ENCODE results near the gene ATP10B. TPM values are rescaled to one million over a fixed set of nuclear protein-coding genes. Genes with fewer than 3 reads are reported as not detected.

ATP10B gene
- total RNA-seq, 6 experiments from 2014 or later = not detected

DNA sequence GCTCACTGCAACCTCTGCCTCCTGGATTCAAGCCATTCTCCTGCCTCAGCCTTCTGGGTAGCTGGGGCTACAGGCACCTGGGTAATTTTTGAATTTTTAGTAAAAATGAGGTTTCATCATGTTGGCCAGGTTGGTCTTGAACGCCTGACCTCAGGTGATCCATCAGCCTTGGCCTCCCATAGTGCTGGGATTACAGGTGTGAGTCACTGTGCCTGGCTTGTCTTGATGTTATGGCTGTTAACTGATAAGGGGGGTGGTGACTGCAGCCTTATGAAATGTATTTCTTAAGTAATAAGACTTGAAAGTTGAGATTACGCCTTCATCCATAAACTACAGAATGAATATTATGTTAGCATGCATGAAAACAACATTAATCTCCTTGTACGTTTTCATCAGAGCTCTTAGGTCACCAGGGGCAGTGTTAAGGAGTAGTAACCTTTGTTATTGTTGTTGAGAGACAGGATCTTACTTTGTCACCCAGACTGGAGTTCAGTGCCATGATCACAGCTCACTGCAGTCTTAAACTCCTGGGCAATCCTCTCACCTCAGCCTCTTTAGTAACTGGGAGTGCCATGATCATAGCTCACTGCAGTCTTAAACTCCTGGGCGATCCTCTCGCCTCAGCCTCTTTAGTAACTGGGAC, 148.3 kb downstream of the ATP10B start:
- Mint-ChIP-seq H3K4me3 (no peak overlapping the region), H3K9me3 (peaks cover 18% of the 10 kb centered on the region), H3K27me3 (ENCODE audit: insufficient read depth) (no peaks in the 10 kb centered on the region), H3K4me1 (ENCODE audit: low read depth) (no peaks in the 10 kb centered on the region), H3K27ac (no peak overlapping the region), H3K36me3 (ENCODE audit: low read depth) (no peaks in the 10 kb centered on the region)
- TF ChIP-seq, protein P1, sequence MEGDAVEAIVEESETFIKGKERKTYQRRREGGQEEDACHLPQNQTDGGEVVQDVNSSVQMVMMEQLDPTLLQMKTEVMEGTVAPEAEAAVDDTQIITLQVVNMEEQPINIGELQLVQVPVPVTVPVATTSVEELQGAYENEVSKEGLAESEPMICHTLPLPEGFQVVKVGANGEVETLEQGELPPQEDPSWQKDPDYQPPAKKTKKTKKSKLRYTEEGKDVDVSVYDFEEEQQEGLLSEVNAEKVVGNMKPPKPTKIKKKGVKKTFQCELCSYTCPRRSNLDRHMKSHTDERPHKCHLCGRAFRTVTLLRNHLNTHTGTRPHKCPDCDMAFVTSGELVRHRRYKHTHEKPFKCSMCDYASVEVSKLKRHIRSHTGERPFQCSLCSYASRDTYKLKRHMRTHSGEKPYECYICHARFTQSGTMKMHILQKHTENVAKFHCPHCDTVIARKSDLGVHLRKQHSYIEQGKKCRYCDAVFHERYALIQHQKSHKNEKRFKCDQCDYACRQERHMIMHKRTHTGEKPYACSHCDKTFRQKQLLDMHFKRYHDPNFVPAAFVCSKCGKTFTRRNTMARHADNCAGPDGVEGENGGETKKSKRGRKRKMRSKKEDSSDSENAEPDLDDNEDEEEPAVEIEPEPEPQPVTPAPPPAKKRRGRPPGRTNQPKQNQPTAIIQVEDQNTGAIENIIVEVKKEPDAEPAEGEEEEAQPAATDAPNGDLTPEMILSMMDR (IDR thresholded peaks at IDR 0.05) = no peak
- DNase-seq = no peak

DNA sequence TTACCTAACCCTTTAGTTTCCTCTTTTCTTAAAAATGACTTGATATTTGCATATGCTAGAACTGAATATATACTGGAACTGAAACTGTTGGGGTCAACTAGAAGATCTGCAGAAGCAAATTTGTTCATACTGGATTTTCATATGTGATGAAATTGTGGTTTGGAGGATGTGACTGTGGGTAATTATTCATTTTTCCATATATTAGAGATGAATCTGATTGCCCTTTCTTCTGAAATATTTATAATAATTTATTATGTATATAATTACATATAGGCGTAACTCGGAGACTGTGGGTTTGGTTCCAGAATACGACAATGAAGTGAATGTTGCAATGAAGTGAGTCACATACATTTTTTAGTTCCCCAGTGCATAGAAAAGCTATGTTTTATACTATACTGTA, 149.1 kb downstream of the ATP10B start:
- no peaks in the 10 kb centered on the region for H3K36me3 Mint-ChIP-seq (ENCODE audit: low read depth)
- no peaks in the 10 kb centered on the region for H3K4me1 Mint-ChIP-seq (ENCODE audit: low read depth)
- no peaks in the 10 kb centered on the region for H3K27me3 Mint-ChIP-seq (ENCODE audit: insufficient read depth)
- no peak overlapping the region for H3K4me3 Mint-ChIP-seq
- no peak for DNase-seq
- H3K27ac Mint-ChIP-seq = no peak overlapping the region
- TF ChIP-seq, protein P1 (IDR thresholded peaks at IDR 0.05) = no peak
- peaks cover 19% of the 10 kb centered on the region for H3K9me3 Mint-ChIP-seq

DNA sequence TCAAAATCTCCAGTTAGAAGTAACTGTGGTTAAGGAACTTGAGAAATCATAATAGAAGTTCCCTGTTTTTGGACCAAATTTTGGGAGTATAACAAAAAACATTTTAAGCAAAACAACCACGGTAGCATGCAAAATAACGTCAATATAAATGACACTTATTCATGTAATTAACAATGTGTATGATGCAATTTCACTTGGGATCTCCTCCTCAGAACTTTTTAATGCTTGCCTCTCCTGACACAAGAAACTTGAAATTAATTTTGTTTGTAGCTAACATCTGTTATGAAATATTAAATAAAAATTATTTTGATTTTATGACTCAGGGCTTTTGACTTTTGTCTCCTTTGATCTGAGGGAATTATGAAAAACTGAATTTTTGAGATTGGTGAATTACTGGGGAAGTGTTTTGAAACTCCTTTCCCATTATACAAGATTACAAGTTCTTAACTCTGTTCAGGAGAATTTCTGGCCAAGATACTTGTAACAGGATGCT, 149.7 kb downstream of the ATP10B start:
- H3K27ac Mint-ChIP-seq = no peak overlapping the region
- H3K4me1 Mint-ChIP-seq (ENCODE audit: low read depth) = no peaks in the 10 kb centered on the region
- TF ChIP-seq, protein P1 (IDR thresholded peaks at IDR 0.05) = no peak
- no peak overlapping the region for H3K4me3 Mint-ChIP-seq
- no peaks in the 10 kb centered on the region for H3K36me3 Mint-ChIP-seq (ENCODE audit: low read depth)
- H3K27me3 Mint-ChIP-seq (ENCODE audit: insufficient read depth) = no peaks in the 10 kb centered on the region
- peaks cover 19% of the 10 kb centered on the region for H3K9me3 Mint-ChIP-seq
- DNase-seq = no peak

DNA sequence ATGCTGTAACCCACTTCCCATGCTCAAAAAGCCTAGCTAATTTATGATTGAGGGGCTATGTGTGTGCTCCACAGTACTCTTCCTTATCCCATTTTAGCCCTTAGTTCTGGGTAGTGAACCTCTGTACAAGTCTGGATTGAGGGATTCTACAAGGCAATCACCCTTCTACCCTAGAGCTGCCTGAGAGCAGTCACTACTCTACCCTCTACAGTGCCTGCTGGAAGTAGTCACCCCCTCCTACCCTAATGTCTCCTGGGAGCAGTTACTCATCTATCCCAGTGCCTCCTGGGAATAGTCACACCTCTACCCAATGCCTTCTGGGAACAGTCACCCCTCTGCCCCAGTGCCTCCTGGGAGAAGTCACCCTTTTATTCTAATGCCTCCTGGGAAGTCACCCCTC, 150.6 kb downstream of the ATP10B start:
- H3K4me1 Mint-ChIP-seq (ENCODE audit: low read depth) = no peaks in the 10 kb centered on the region

DNA sequence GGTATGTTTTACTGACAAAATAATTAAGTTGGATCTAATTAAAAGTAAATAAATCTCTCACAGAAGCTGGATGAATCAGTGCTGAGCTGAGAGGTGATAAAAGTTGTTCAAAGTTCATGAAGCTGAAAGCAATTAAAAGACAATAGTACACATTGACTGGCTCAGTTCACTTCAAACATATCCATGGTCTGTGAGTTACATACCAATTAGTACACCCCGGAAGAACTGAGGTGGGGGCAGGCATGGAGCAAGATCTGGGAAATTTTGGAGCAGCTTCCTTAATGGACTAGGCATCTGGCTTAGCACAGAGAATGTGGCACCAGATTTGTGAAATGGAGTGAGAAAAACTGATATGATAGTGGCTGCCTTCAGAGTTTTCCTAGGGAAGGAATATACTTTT, 152.7 kb downstream of the ATP10B start:
- Mint-ChIP-seq H3K4me1 (ENCODE audit: low read depth) (no peaks in the 10 kb centered on the region), H3K27ac (no peak overlapping the region), H3K9me3 (peaks cover 12% of the 10 kb centered on the region; the same call in 1 of the 2 replicates), H3K27me3 (ENCODE audit: insufficient read depth) (no peaks in the 10 kb centered on the region), H3K36me3 (ENCODE audit: low read depth) (no peaks in the 10 kb centered on the region), H3K4me3 (no peak overlapping the region)
- no peak for DNase-seq
- TF ChIP-seq, protein P1 (IDR thresholded peaks at IDR 0.05) = no peak

More for the DNA sequence above, 150.6 kb downstream of the ATP10B start:
- Mint-ChIP-seq H3K27ac (no peak overlapping the region), H3K9me3 (peaks cover 22% of the 10 kb centered on the region), H3K27me3 (ENCODE audit: insufficient read depth) (no peaks in the 10 kb centered on the region), H3K36me3 (ENCODE audit: low read depth) (no peaks in the 10 kb centered on the region), H3K4me3 (no peak overlapping the region)
- DNase-seq = no peak
- TF ChIP-seq, protein P1 (IDR thresholded peaks at IDR 0.05) = no peak

Measured in HFFc6 (cell line).